GM21576 (cell line): ENCODE results near the gene ACSF2.
"Not testable (repeated sequence)": the region's sequence is repeated elsewhere in the genome, so short reads cannot be mapped to it uniquely, and the experiment has no call there.

Source experiments
- ATAC-seq: cut with Tn5 transposase; IDR thresholded peaks from one replicate; pipeline ENCODE4 v1.9.1; 2021; ENCODE audit warnings: mild to moderate bottlenecking, moderate library complexity; ENCODE audit not compliant: unreplicated experiment

The ACSF2 gene, protein sequence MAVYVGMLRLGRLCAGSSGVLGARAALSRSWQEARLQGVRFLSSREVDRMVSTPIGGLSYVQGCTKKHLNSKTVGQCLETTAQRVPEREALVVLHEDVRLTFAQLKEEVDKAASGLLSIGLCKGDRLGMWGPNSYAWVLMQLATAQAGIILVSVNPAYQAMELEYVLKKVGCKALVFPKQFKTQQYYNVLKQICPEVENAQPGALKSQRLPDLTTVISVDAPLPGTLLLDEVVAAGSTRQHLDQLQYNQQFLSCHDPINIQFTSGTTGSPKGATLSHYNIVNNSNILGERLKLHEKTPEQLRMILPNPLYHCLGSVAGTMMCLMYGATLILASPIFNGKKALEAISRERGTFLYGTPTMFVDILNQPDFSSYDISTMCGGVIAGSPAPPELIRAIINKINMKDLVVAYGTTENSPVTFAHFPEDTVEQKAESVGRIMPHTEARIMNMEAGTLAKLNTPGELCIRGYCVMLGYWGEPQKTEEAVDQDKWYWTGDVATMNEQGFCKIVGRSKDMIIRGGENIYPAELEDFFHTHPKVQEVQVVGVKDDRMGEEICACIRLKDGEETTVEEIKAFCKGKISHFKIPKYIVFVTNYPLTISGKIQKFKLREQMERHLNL

DNA sequence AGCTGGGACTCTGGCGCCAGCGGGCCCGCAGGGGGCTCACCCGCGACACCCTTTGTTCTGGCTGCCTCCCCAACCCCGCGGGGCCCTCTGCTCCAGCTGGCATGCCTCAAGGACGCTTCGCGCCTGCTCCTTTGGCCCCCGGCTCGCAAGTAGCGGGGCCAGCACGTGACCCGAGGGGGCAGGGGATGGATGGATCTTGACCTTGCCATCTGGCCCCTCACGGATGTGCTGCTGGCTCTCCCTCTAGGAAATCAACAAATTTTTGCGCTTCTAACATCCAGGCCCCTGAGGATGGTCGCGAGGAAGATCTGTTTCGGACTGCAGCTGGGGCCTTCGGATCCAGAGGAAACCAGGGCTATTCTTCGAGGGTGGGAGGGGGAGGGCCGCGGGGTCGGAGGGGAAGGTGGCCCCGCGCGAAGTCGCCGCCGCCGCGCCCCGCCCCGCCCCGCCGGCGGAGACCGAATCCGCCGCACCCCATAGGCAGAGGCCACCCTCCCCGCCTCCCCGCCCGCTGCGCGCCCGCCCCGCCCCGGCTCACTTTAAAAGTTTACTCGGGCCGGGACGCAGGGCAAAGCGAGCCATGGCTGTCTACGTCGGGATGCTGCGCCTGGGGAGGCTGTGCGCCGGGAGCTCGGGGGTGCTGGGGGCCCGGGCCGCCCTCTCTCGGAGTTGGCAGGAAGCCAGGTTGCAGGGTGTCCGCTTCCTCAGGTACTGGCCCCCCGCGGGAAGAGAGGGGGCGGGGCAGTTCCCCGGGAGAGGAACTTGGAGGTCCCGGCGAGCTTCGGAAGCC is at the start of gene ACSF2:
TSS of gene ACSF2 (plus strand) at position 537 of the 790 bp plus-strand sequence. CDS start at position 581, 44 bp downstream.
- ATAC-seq = no peak

DNA sequence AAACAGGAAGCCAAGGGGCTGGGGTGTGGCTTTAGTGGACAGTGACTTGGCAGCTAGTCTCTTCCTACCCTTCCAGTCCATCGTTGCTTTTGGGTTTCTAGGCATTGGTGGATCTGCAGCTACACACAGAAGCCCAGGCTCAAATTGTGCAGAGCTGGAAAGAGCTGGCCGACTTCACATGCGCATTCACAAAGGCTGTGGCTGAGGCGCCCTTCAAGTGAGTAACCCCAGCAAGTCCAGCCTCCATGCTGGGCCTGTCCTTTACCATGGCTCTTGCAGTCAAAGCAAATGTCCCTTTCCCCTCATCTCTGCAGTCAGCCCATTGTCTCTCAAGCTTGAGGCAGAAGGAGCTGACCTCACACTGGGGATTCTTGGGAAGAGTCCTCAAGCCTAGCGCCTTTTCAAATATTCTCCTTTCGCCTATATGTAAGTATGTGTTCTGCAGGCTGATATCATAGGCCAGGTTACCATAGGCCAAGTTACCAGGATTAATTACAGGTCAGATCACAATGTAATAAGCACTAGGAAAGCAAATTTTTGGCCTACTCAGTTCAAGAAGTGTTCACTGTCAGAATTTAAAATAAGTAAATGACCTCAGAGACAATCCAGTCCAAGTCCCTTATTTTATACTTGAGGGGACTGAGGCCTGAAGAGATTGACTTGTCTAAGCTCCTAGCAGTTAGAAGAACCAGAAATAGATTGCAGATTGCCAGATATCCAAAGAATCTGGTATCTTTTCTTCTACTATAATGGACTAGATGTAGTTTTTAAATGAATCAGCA is 46.5 kb upstream of the ACSF2 start:
- no peak for ATAC-seq

DNA sequence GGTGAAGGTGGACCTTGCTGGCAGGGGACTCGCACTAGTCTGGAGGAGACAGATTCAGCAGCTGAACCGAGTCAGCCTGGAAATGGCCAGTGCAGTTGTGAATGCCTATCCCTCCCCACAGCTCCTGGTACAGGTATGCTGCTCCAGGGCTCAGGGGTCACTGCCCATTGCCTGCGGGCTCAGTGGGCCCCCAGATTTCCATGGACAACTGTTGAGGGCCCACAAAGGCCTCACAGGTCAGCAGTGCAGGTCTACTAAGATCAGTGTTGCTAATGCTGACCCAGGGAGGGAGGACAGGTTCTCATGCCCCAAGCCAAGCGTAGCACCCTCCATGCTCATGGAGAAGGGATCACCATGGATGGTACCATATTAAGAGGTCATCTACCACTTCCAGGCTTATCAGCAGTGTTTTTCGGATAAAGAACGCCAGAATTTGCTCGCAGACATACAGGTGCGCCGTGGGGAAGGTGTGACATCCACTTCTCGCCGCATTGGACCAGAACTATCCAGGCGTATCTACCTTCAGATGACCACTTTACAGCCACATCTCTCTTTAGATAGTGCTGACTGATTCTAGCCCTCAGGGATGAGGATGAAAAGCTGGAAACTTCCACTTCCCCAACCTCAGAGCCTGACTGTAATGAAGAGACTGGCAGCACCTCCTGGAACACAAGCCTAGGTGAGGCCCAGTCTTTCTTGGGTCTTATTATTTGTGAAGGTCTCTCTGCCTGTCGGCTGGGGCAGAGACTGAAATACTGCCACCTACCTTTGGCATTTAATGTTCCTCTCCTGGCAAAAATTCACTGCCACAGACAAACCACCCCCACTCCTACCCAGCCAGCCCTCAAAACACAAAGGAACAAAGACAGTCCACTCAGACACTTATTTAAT is 45.4 kb upstream of the ACSF2 start:
- no peak for ATAC-seq

DNA sequence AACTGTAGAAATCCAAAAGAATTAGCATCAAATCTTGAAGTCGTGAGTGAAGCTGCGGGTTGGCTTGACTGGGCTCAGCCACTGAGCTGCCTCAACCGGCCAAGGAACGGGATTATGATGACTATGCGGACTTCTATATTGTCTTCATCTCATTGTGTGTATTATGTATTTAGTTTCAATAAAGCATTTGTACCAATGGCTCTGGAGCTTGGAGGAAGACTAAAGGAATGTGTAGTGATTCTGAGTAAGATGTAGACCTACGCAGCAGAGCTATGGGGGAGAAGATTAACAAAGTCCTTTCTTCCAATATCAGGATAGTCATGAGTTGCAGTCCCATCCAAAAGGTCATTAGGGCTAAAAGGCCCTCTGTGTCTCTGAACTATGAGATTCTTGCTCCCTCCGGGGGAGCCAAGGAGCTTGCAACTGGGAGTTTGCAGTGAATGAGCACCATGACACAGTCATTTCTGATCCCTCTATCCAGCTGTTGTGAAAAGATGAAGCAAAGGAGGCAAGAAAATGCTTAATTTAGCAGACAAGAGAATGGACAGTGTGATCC is 44.7 kb upstream of the ACSF2 start:
- ATAC-seq = no peak

DNA sequence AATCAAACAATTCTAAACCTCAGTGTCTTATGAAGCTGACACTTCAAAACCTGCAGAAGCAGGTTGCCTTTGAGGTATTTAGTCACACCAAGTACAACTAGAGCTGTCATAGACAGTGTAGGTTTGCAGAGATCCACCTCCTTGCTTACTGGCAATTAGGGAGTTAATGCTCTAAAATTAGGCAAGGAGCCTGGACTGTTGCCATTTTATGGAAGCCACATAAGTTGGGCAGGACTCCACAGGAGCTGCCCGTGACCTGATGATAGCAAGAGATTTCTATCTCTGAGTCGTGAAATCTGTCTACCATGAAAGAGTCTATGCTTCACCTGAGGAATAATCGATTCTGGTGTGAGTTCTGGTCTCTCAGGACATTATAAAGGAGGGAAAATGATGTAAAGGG is 44.1 kb upstream of the ACSF2 start:
- no peak for ATAC-seq

DNA sequence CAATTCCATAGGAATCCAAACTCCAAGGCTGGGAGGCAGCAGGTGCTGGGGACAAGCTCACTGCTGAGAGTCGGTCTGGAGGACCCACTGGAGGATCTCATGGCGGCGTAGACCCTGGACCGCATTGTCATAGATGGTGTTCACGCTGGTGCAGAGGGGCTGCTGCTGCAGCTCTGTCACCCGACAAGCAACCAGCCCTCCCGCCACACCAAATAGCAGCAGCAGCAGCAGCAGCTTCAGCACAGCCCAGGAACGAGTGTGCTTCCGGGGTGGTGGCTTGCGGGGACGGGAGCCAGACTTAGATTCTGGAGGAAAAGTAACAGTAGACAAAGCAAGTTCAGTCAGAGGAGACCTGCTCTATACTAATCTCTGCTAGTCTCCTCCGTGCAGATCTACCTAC is 43.1 kb upstream of the ACSF2 start:
- no peak for ATAC-seq

DNA sequence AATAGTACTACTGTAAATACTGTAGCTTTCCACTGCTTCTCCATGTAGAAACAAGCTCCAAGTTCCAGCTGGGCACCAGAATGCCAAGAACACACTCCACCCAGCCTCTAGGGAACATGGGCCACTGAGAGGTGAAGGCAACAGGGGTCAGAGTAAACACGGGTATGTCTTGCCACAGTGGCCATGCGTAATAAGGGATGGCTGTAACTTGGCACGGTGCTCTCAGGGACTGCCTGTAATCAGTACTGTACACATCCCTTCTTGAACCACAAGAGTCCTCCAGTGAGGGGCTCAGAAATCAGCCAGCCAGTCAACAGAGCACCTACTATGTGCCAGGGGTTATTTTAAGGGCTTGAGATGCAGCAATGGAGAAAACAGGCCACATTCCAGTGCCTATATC is 39.5 kb upstream of the ACSF2 start:
- ATAC-seq = no peak

DNA sequence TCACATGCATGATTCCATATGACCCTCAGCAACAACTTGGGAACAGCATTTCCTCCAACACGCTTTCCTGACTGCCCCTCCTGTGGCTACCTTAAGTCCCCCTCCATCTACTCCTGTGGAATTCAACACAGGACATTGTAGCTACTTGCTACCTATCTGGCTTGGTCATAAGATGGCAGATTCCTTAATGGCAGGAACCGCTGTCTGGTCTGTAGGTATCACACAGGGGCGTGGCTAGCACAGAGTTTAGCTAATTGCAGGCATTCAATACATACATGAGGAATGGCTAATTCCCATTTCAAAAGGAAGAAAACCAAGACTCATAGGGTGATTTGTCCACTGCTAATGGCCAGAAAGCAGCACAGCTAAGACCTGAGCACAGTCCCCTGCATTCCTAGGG is 37.3 kb upstream of the ACSF2 start:
- no peak for ATAC-seq

DNA sequence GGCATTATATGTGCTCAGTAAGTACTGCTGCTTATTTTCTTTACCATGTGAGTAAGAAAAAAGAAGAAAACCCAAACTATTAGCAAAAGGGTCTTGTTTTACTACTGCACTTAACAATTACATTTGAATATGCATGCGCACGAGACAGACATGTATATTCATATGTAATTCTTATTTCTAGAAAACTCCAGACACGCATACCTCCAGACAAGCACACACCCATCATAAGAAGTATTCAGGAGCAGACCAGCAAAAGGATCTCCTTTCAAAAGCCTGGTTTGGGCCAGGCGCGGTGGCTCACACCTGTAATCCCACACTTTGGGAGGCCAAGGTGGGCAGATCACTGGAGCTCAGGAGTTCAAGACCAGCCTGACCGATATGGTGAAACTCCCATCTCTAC is 36.5 kb upstream of the ACSF2 start:
- ATAC-seq = no peak

DNA sequence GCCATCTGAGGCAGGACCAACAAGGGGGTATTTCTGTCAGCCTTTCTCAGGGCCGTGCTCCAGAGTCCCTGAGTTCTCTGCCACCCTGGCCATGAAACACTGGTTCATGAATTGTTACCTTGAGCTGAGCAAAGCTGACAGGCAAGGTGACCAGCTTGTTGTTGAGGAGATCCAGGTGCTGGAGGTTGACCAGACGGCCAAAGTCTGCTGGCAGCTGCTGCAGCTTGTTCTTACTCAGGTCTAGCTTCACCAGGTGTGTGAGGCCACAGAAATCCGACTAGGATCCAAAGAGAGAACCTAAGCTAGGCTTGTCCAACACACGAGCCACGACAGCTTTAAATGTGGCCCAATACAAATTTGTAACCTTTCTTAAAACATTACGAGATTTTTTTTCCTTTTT is 33.4 kb upstream of the ACSF2 start:
- ATAC-seq = no peak

DNA sequence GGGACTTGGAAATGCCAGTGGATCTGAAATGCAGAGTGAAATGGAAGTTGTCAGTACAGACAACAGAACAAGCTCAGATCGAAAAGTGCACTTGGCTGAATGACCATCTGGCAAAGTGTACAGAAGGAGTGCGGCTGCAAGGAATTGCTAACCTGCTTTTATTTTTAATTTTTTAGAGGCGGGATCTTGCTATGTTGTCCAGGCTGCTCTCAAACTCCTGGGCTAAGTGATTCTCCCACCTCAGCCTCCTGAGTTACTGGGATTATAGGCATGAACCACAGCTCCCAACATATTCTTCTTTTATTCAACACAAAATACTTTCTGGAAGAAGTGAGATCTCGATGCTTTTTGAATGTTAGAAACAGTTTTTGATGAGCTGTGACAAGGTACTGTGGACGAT is 32.3 kb upstream of the ACSF2 start:
- no peak for ATAC-seq

DNA sequence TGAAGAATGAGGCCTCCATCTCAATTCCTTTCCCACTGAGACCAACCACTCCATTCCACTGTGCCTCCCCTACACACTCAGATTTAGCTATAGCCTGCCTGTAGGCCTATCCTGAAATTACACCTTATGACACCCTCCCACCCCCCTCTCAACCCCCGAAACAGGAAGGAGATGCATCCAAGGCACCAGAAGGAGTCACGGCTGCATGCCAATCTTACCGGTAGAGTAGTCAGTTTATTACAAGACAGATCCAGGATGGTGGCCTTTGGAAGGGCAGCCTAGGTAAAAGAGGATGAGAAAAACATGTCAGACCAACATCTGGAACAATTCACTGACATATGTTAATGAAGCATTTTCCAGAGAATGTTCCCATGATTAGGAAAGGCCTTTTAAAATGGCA is 31.3 kb upstream of the ACSF2 start:
- ATAC-seq = no peak

DNA sequence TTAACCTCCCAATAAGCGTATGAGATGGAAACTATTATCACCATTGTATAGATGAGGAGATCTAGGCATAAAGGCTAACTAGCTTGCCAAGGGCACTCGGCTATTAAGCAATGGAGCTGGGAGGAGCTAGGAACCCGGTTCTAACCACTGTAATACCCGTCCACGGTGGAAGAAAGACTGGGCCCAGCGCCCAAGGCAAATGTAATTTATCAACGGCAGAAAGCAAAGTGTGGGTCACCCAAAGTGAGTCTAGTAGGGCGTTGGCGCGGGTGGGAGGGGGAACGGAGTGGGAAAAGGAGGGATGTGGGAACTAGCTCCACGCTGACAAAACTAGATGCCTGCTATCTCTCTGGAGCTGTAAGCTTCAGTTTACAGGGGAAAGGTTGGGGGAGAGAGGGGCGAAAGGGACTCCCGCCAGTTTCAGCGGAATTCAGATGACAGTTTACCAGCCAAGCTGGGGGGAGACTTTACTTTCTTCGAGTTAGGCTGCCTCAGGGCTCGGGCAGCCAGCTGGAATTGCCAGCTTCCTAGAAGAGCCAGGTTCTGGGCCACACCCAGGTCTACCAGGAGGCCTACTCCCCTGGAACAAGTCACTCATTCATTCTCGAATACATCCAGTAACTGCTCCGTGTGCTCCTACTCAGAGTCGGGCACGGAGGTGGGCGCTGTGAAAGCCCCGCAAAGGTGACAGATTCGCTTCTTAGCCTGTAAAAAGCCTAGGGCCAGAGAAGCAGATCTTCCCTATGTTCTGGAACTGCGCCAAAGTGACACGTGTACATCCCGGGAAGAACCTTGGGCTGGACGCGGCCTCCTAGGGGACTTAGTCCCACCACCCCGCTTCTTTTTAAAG is 29.5 kb upstream of the ACSF2 start:
- no peak for ATAC-seq

DNA sequence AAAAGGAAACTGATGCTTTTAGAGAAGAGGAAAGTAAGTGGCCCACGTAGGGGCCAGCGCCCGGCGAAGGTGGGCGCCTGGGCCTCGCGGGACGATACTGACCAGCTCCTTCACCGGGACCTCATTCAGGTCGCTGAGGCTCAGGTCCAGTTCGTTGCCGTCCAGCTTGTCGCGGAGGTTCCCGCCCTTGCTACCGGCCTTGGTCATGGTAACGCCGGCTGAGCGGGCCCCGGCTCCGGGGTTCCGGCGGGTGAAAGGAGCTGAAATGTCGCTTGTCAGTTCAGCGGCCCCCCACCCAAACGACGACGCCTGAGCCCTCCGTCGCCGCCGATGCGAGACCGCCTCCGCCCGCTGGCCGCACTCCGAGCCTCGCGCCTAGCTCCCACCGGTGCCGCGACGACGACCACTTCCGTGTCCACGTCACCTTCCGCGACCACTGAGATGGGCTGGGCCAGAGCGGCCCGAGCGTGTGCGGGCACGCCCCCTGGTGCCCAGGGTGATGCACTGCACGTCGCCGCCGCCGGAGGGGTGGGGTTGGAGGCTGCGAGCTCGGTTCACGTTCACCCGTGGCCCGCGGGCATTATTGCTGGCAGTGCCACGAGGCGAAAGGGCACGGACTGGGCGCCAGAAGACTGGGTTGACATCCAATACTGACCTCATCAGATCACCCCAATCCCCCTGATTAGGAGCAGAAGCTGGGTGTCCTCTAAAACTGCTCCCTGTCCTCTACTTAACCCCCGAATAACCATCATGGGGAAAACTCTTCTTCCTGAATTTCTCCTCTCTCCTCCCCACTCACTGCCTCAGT is 28.7 kb upstream of the ACSF2 start, which contains the start of gene LRRC59:
TSS of gene LRRC59 (minus strand) at position 413 of the 808 bp plus-strand sequence. CDS start at position 207, 206 bp downstream.
- peak; percentile 92 for ATAC-seq

DNA sequence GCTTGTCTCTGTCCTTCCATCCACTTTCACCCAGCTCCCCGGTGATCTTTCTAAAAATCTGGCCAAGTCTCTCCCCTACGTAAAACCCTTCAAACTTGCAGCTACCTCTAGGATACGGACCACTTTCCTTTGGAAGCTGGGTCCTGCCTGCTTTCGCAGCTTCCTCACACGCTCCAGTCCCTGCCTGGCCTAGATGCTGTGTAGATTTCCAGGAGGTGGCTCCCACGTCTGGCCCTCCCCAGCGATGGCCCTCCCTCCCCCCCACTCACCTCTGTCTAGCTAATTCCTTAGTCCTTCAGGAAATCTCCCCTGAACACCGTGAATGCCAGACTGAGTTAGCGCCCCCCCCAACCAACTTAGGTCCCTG is 28.1 kb upstream of the ACSF2 start:
- ATAC-seq = no peak

DNA sequence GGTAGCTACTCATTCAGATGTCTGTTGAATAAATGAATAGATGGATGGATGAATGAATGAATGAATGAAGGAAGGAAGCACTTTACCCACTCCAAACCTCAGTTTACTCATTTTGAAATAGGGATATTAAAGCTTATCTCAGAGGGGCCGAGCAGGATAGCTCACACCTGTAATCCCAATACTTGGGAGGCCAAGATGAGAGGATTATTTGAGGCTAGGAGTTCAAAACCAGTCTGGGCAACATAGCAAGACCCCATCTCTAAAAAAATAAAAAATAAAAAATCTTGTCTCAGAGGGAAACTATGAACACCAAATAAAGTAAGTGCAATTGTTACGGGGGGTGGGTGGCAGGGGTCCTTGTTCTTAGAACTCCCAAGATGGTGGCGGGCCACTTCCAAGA is 27.3 kb upstream of the ACSF2 start:
- not testable (repeated sequence) for ATAC-seq

DNA sequence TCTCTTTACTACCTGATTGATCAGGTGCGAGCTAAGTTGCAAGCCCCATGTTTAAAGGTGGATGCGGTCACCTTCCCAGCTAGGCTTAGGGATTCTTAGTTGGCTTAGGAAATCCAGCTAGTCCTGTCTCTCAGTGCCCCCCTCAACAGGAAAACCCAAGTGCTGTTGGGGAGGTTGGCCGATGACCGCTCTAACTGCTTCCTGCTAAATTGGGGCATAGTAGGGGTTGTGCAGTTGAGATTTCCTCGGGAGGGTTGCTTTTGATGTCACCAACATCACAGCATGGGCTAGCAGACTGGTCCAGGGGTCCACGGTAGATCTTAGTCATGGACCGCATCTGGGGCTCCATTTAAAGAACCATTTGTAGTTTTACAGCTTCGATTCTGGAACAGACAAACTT is 26.4 kb upstream of the ACSF2 start:
- ATAC-seq = not testable (repeated sequence)

DNA sequence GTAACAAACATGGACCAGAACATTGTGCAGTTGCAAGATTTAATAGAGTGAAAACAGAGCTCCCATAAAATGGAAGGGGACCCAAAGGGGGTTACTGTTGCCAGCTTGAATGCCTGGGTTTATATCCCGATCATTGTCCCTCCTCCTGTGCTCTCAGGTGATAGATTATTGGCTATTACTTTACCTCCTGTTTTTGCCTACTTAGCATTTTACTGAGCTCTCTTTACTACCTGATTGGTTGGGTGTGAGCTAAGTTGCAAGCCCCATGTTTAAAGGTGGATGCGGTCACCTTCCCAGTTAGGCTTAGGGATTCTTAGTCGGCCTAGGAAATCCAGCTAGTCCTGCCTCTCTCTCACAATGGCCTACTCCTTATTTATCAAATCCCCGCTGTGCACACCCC is 20.7 kb upstream of the ACSF2 start:
- not testable (repeated sequence) for ATAC-seq
